ENCODE data around the gene SNRPD2.

The SNRPD2 gene

DNA sequence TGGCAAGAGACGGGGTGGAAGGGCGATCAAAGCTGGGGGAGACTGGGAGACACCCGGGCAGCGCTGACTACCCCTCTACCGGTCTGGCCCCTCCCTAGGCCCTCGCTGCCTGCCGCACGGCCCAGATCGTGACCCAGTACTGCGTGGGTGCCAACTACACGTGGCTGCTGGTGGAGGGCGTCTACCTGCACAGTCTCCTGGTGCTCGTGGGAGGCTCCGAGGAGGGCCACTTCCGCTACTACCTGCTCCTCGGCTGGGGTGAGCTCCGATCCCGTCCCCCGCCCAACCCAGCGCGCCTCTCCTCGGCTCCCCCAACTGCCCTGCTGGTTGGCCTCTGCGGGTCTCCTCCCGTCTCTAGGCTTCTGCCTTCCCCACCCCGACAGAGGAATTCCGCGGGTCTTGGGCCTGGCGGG lies 14.9 kb downstream of the SNRPD2 start:
- peaks cover 11% of the 10 kb centered on the region for H3K4me1 ChIP-seq (ENCODE audit: insufficient read depth, low read length)
- TF ChIP-seq EZH2 (IDR thresholded peaks at IDR 0.05; ENCODE audit: borderline replicate concordance, low read depth, low read length, severe bottlenecking) (no peak), CTCF (IDR thresholded peaks at IDR 0.05; ENCODE audit: borderline replicate concordance, extremely low read depth, low read length, poor library complexity, severe bottlenecking) (no peak)
- no peak overlapping the region for H3K9ac ChIP-seq (ENCODE audit: low read depth, low read length)
- no peak overlapping the region for H3K4me3 ChIP-seq (ENCODE audit: low read depth in 1 of 2, low read length in 2 of 2)
- no peak overlapping the region for H3K27ac ChIP-seq (ENCODE audit: low read length)
- no peak overlapping the region for H3K4me2 ChIP-seq (ENCODE audit: insufficient read depth, low read length)
- H3K9me3 ChIP-seq (ENCODE audit: insufficient read depth, low read length, severe bottlenecking): no peaks in the 10 kb centered on the region
- H3K36me3 ChIP-seq (ENCODE audit: insufficient read depth, low read length): no peaks in the 10 kb centered on the region
- no peak overlapping the region for H2AFZ ChIP-seq (ENCODE audit: low read depth, low read length)
- no peak for DNase-seq
- no peaks in the 10 kb centered on the region for H3K27me3 ChIP-seq (ENCODE audit: insufficient read depth, low read length, poor library complexity)
- no peaks in the 10 kb centered on the region for H4K20me1 ChIP-seq (ENCODE audit: insufficient read depth, low read length)
- no peaks in the 10 kb centered on the region for H3K79me2 ChIP-seq (ENCODE audit: insufficient read depth, low read length)
- no peak for ATAC-seq (ENCODE audit: insufficient read depth, low read depth)

DNA sequence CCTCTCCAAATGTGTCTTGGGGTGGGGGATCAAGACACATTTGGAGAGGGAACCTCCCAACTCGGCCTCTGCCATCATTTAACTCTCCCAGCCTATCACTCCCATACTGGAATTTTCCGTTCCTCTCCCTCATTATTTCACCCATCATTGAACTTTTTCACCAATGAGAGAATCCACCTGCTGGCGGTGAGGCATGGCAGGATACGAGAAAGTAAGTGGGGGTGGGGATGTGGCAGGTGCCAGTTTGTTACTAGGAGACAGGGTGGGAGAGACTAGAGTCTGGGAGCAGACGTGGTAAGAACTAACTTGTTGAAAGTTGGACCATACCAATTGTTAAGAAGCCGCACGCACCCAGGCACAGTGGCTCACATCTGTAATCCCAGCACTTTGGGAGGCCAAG lies 16.8 kb downstream of the SNRPD2 start:
- H3K27ac ChIP-seq (ENCODE audit: low read length): no peak overlapping the region
- ATAC-seq (ENCODE audit: insufficient read depth, low read depth) (no peak), DNase-seq (no peak)
- H2AFZ ChIP-seq (ENCODE audit: low read depth, low read length): no peak overlapping the region
- no peak overlapping the region for H3K9ac ChIP-seq (ENCODE audit: low read depth, low read length)
- no peak overlapping the region for H3K4me3 ChIP-seq (ENCODE audit: low read depth in 1 of 2, low read length in 2 of 2)
- H3K4me2 ChIP-seq (ENCODE audit: insufficient read depth, low read length): no peak overlapping the region
- no peaks in the 10 kb centered on the region for H3K36me3 ChIP-seq (ENCODE audit: insufficient read depth, low read length)
- TF ChIP-seq CTCF (IDR thresholded peaks at IDR 0.05; ENCODE audit: borderline replicate concordance, extremely low read depth, low read length, poor library complexity, severe bottlenecking): no peak
- no peak for TF ChIP-seq EZH2 (IDR thresholded peaks at IDR 0.05; ENCODE audit: borderline replicate concordance, low read depth, low read length, severe bottlenecking)
- H3K9me3 ChIP-seq (ENCODE audit: insufficient read depth, low read length, severe bottlenecking): no peaks in the 10 kb centered on the region
- no peaks in the 10 kb centered on the region for H3K79me2 ChIP-seq (ENCODE audit: insufficient read depth, low read length)
- no peaks in the 10 kb centered on the region for H4K20me1 ChIP-seq (ENCODE audit: insufficient read depth, low read length)
- H3K4me1 ChIP-seq (ENCODE audit: insufficient read depth, low read length): no peaks in the 10 kb centered on the region
- no peaks in the 10 kb centered on the region for H3K27me3 ChIP-seq (ENCODE audit: insufficient read depth, low read length, poor library complexity)

GRCh38 chr19:45670670-45671453 lies 20.9 kb downstream of the SNRPD2 start:
- H2AFZ ChIP-seq (ENCODE audit: low read depth, low read length): no peak overlapping the region
- ATAC-seq (ENCODE audit: insufficient read depth, low read depth) (no peak), DNase-seq (no peak)
- no peak overlapping the region for H3K4me3 ChIP-seq (ENCODE audit: low read depth in 1 of 2, low read length in 2 of 2)
- no peak overlapping the region for H3K4me2 ChIP-seq (ENCODE audit: insufficient read depth, low read length)
- H3K36me3 ChIP-seq (ENCODE audit: insufficient read depth, low read length): no peaks in the 10 kb centered on the region
- no peak overlapping the region for H3K9ac ChIP-seq (ENCODE audit: low read depth, low read length)
- TF ChIP-seq CTCF (IDR thresholded peaks at IDR 0.05; ENCODE audit: borderline replicate concordance, extremely low read depth, low read length, poor library complexity, severe bottlenecking): no peak
- TF ChIP-seq EZH2 (IDR thresholded peaks at IDR 0.05; ENCODE audit: borderline replicate concordance, low read depth, low read length, severe bottlenecking): no peak
- H3K4me1 ChIP-seq (ENCODE audit: insufficient read depth, low read length): peaks cover 21% of the 10 kb centered on the region
- no peaks in the 10 kb centered on the region for H3K79me2 ChIP-seq (ENCODE audit: insufficient read depth, low read length)
- H3K27me3 ChIP-seq (ENCODE audit: insufficient read depth, low read length, poor library complexity): peaks cover 14% of the 10 kb centered on the region
- H3K9me3 ChIP-seq (ENCODE audit: insufficient read depth, low read length, severe bottlenecking): no peaks in the 10 kb centered on the region
- H4K20me1 ChIP-seq (ENCODE audit: insufficient read depth, low read length): no peaks in the 10 kb centered on the region
- H3K27ac ChIP-seq (ENCODE audit: low read length): no peak overlapping the region

Data from DND-41 (cell line).